ENCODE results near the gene TMEM263.
"Not testable (repeated sequence)": the region's sequence is repeated elsewhere in the genome, so short reads cannot be mapped to it uniquely, and the experiment has no call there.

TMEM263 gene

GRCh38 chr12:106955377-106956047 lies at the start of gene TMEM263:
Gene TMEM263 (plus strand): TSS chr12:106955907. CDS start chr12:106967117, 11,210 bp downstream.
- peak; percentile 86 for DNase-seq

DNA sequence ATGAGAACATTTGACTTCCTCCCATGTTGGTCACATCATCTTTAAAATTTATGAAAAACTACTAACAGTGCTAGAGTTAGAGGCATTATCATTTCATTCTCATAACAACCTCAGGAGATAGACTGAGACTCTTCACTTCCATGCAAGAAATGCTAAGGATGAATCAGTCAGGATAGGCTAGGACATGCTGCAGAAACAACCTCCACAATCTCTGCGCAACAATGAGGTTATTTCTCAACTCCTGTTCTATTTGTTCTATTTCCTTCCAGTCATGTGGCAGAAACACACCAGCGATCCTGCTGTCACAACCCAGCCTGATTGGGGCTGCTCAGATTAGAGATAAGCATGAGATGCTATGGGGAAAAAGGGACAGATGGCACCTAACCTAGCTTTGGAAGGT lies 49.0 kb upstream of the TMEM263 start:
- no peak for DNase-seq

DNA sequence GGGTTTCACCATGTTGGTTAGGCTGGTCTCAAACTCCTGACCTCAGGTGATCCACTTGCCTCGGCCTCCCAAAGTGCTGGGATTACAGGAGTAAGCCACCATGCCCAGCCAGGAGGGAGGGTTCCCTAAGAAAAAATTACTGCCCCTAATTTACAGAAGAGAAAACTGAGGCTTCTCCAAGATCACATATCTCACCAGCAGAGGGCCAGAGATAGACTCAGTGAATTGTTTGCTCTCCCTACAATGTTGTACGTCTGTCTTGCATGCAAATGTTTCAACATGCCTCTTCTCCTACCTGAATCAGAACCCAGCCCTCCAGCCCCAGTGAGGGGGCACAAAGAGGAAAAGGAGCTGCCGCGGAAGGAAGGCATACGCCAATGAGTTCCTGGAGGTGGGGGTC lies 48.3 kb upstream of the TMEM263 start:
- DNase-seq: no peak

- no peak for DNase-seq
These were observed 47.9 kb upstream of the TMEM263 start for GRCh38 chr12:106907846-106908245.

DNA sequence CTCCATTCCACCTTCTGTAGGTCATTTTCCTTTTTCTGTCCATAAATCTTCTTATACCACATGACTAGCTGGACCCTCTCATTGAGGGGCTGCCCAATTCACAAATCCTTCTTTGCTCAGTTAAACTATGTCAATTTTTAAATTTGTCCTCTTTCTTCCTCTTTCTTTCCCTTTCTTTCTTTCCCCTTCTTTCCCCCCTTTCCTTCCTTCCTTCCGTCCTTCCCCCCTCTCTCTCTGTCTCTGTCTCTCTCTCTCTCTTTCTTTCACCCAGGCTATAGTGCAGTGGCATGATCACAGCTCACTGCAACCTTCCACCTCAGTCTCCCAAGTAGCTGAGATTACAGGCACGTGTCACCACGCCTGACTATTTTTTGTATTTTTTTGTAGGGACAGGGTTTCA lies 47.1 kb upstream of the TMEM263 start:
- no peak for DNase-seq

- no peak for DNase-seq
These were observed 45.5 kb upstream of the TMEM263 start for GRCh38 chr12:106910202-106910601.

GRCh38 chr12:106911581-106911980 lies 44.1 kb upstream of the TMEM263 start:
- DNase-seq: no peak

DNA sequence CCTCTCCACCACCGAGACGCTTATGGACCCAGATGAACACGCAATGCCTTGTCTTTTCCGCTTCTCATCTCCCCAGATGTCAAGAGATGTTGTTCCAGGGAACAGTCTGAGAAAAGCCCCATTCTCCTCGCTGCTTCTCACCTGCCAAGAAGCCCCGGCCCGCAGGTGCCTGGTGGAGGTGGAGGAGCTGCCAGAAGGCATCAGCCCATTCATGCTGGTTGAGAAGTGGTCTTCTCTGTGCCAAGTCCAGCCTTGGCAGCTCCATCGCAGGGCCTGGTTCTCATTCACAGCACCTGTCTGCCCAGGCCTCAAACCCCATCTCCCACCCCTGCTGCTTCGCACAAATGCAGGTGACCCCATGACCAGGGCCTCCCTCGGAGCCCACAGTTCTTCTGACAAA lies 42.3 kb upstream of the TMEM263 start:
- no peak for DNase-seq

DNA sequence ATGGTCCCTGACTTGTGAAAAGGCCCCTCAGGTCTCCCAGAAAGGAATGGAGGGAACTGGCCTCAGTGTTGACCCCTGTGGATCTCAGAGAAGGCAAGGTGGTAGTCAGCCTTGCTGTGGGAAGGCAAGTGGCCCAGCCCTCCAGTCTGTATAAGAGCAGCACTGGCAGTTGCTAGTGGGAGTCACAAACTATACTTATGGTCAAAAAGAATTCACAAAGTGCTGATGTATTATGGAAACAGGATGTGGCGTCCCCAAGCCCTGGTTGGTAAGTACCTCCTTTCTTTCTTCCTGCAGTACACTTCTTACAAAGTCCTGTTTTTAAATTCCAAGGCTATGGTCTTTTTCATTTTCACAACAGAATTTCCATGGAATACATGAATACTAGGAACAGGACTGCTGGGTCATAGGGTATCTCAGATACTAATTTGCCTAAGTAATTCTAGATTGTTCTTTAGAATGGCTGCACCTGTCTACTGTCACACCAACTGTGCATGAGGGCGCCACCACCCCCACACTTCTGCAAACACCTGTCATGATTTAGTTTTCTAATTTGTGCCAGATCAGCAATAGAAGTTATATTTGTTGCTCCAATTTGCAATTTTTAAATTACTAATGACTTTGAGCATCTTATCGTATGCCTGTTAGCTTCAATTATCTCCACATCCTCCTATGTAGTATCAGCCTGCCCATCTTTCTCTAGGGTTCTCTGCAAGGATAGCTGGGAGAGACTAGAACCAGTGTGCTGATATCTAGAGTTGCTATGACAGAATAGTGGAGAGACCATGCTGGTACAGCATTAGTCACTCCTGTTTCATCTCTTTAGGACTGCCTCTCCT lies 40.7 kb upstream of the TMEM263 start:
- no peak for DNase-seq

GRCh38 chr12:106915635-106916026 lies 40.1 kb upstream of the TMEM263 start:
- DNase-seq: no peak

GRCh38 chr12:106917503-106917902 lies 38.2 kb upstream of the TMEM263 start:
- DNase-seq: no peak

DNA sequence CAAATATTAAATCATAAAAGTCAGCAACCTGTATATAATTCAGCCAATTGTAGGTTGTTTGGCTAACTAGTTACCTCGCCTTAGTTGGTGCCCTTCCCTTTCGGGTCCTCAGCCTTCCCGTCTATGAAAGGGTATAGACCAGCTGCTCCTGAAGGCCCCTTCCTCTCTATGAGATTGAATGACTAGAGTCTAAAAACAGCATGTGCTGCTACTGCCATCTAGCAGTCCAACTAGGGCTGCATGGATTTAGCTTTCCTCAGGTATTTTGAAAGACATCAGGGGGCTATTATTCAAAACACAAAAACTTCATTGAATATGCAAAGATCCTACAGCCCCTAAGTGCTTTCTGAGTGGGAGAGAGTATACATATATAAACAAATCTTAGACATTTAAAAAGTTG lies 37.0 kb upstream of the TMEM263 start:
- no peak for DNase-seq

GRCh38 chr12:106919910-106920544 lies 35.7 kb upstream of the TMEM263 start:
- no peak for DNase-seq

- not testable (repeated sequence) for DNase-seq
These were observed 33.7 kb upstream of the TMEM263 start for GRCh38 chr12:106921976-106922375.

DNA sequence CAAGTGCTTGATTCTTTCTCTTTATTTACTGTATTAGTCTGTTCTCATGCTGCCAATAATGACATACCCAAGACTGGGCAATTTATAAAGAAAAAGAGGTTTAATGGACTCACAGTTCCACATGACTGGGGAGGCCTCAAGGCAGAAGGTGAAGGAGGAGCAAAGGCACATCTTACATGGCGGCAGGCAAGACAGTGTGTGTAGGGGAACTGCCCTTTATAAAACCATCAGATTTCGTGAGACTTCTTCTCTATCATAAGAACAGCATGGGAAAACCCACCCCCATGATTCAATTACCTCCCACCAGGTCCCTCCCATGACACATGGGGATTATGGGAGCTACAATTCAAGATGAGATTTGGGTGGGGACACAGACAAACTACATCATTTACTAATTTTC lies 32.1 kb upstream of the TMEM263 start:
- not testable (repeated sequence) for DNase-seq

GRCh38 chr12:106924268-106924861 lies 31.3 kb upstream of the TMEM263 start:
- DNase-seq: no peak

DNA sequence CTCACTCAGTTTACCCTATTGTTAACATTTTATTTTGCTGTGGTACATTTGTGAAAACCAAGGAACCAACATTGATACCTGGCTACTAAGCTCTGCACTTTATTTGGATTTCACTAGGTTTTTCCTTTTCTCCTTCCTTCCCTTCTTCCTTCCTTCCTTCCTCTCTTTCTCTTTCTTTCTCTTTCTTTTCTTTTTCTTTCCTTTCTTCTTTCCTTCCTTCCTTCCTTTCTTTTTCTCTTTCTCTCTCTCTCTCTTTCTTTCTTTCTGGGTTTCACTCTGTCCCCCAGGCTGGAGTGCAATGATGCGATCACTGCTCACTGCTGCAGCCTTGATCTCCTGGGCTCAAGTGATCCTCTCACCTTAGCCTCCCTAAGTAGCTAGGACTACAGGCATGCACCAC lies 29.1 kb upstream of the TMEM263 start:
- DNase-seq: no peak

DNA sequence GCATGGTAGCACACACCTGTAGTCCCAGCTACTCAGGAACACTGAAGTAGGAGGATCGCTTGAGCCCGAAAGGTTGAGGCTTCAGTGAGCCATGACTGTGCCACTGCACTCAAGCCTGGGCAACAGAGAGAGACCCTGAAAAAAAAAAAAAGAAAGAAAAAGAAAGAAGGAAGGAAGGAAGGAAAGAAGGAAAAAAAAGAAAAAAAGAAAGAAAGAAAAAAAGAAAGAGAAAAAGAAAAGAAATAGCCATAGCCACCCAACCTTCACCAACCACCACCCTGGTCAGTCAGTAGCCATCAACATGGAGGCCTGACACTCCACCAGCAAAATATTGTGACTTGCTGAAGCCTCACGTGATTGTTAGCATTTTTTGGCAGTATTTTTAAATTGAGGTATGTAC lies 21.4 kb upstream of the TMEM263 start:
- DNase-seq: no peak

GRCh38 chr12:106941481-106942156 lies 14.1 kb upstream of the TMEM263 start:
- no peak for DNase-seq

- no peak for DNase-seq
These were observed 12.9 kb upstream of the TMEM263 start for GRCh38 chr12:106942775-106943174.

DNA sequence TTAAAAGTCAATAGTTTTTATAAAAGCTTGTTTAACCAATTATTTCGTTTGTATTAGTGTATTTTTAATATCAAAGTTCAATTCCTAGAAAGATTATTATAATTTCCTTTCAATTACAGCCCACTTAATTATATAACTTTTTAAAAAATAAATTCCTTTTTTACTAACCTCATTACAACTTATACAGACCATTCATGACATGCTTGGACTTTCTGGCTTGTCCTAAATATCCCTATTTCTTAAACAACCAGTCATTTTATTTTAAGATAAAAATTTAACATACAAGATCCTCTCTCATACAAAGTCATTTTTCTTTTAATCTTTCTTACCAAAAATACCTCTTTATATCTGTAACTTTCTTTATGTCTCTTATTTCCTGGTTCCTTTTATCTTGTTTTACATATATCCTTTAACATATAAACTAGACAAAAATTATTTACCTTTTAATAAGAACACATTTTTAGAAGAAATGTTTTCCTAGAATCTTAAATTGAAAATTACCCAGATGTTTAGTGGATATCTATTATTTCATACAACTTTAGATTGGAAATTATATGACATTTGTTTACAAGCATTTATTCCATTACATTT lies 10.4 kb upstream of the TMEM263 start:
- no peak for DNase-seq

DNA sequence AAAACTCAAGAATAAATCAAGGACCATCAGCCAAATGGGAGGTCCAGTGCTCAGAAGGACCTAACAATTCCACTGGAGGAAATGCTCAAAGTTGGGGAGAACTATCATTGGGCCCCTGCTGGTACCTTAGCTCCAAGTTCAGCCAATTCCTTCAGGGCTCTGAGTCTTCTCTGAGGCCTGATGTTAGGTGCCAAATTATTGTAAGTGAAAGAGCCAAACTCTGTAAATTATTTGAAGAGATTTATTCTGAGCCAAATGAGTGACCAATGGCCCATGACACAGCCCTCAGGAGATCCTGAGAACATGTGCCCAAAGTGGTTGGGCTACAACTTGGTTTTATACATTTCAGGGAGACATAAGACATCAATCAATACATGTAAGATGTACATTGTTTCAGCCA lies 8.2 kb upstream of the TMEM263 start:
- no peak for DNase-seq

- DNase-seq: no peak
These were observed 5.1 kb upstream of the TMEM263 start for GRCh38 chr12:106950591-106950990.
